ENCODE measurements around the gene CHD5. TPM values are rescaled to one million over a fixed set of nuclear protein-coding genes. Genes with fewer than 3 reads are reported as not detected.

Gene CHD5
- polyA plus RNA-seq, 1 donor, result 2.6 TPM

GRCh38 chr1:6200188-6200809 lies 20.2 kb upstream of the CHD5 start:
- DNase-seq, result no peak
- peaks cover 16% of the 10 kb centered on the region for H3K4me1 ChIP-seq (ENCODE audit: control insufficient read depth, insufficient read depth, low read length)

GRCh38 chr1:6199298-6200187 lies 19.4 kb upstream of the CHD5 start, which contains the start of gene RPL22:
TSS of gene RPL22 (minus strand) at chr1:6199595. CDS start at chr1:6199573, 22 bp downstream.
- DNase-seq, result peak; percentile 99
- Histone ChIP-seq H3K9me3 (ENCODE audit: control insufficient read depth, low read depth, low read length) (no peaks in the 10 kb centered on the region), H3K36me3 (ENCODE audit: control insufficient read depth, insufficient read depth, low read length) (peaks cover 23% of the 10 kb centered on the region), H3K4me1 (ENCODE audit: control insufficient read depth, insufficient read depth, low read length) (peaks cover 10% of the 10 kb centered on the region), H3K4me3 (ENCODE audit: low read length) (peak within 1 kb of the TSS; percentile 97), H3K27me3 (ENCODE audit: control insufficient read depth, insufficient read depth, low read length) (no peaks in the 10 kb centered on the region), H3K27ac (ENCODE audit: low read length) (peak within 1 kb of the TSS; percentile 60)
- WGBS (ENCODE audit: insufficient coverage, low lambda C conversion rate), result 0% methylated on average over 1 of the region's 53 CpGs

More at GRCh38 chr1:6200188-6200809, 20.2 kb upstream of the CHD5 start:
- peak overlapping the region; percentile 47 for H3K27ac ChIP-seq (ENCODE audit: low read length)
- no peaks in the 10 kb centered on the region for H3K27me3 ChIP-seq (ENCODE audit: control insufficient read depth, insufficient read depth, low read length)
- no CpG with 5 or more reads among the region's 10 CpGs for WGBS (ENCODE audit: insufficient coverage, low lambda C conversion rate)
- H3K9me3 ChIP-seq (ENCODE audit: control insufficient read depth, low read depth, low read length), result no peaks in the 10 kb centered on the region
- peak overlapping the region; percentile 97 for H3K4me3 ChIP-seq (ENCODE audit: low read length)
- peaks cover 18% of the 10 kb centered on the region for H3K36me3 ChIP-seq (ENCODE audit: control insufficient read depth, insufficient read depth, low read length)

GRCh38 chr1:6198646-6199297 lies 18.7 kb upstream of the CHD5 start:
- peak overlapping the region; percentile 60 for H3K27ac ChIP-seq (ENCODE audit: low read length)
- no peaks in the 10 kb centered on the region for H3K9me3 ChIP-seq (ENCODE audit: control insufficient read depth, low read depth, low read length)
- no peak for DNase-seq
- peaks cover 10% of the 10 kb centered on the region for H3K4me1 ChIP-seq (ENCODE audit: control insufficient read depth, insufficient read depth, low read length)
- peak overlapping the region; percentile 97 for H3K4me3 ChIP-seq (ENCODE audit: low read length)
- WGBS (ENCODE audit: insufficient coverage, low lambda C conversion rate), result no CpG with 5 or more reads among the region's 31 CpGs
- H3K36me3 ChIP-seq (ENCODE audit: control insufficient read depth, insufficient read depth, low read length), result peaks cover 31% of the 10 kb centered on the region
- H3K27me3 ChIP-seq (ENCODE audit: control insufficient read depth, insufficient read depth, low read length), result no peaks in the 10 kb centered on the region

GRCh38 chr1:6197746-6198427 lies 17.8 kb upstream of the CHD5 start:
- Histone ChIP-seq H3K9me3 (ENCODE audit: control insufficient read depth, low read depth, low read length) (no peaks in the 10 kb centered on the region), H3K27me3 (ENCODE audit: control insufficient read depth, insufficient read depth, low read length) (no peaks in the 10 kb centered on the region), H3K4me3 (ENCODE audit: low read length) (peak overlapping the region; percentile 97), H3K36me3 (ENCODE audit: control insufficient read depth, insufficient read depth, low read length) (peaks cover 38% of the 10 kb centered on the region), H3K27ac (ENCODE audit: low read length) (no peak overlapping the region), H3K4me1 (ENCODE audit: control insufficient read depth, insufficient read depth, low read length) (peaks cover 10% of the 10 kb centered on the region)
- no peak for DNase-seq
- WGBS (ENCODE audit: insufficient coverage, low lambda C conversion rate), result 60% methylated on average over 2 of the region's 6 CpGs

- Histone ChIP-seq H3K27me3 (ENCODE audit: control insufficient read depth, insufficient read depth, low read length) (no peaks in the 10 kb centered on the region), H3K4me1 (ENCODE audit: control insufficient read depth, insufficient read depth, low read length) (no peaks in the 10 kb centered on the region), H3K9me3 (ENCODE audit: control insufficient read depth, low read depth, low read length) (no peaks in the 10 kb centered on the region), H3K27ac (ENCODE audit: low read length) (no peak overlapping the region), H3K36me3 (ENCODE audit: control insufficient read depth, insufficient read depth, low read length) (peaks cover 72% of the 10 kb centered on the region), H3K4me3 (ENCODE audit: low read length) (no peak overlapping the region)
- no peak for DNase-seq
- no CpG with 5 or more reads among the region's 1 CpG for WGBS (ENCODE audit: insufficient coverage, low lambda C conversion rate)
Measured at GRCh38 chr1:6191968-6192367, 11.8 kb upstream of the CHD5 start.

GRCh38 chr1:6188466-6188865 lies 8.3 kb upstream of the CHD5 start:
- H3K4me3 ChIP-seq (ENCODE audit: low read length), result no peak overlapping the region
- no peak for DNase-seq
- no CpG with 5 or more reads among the region's 8 CpGs for WGBS (ENCODE audit: insufficient coverage, low lambda C conversion rate)
- no peaks in the 10 kb centered on the region for H3K9me3 ChIP-seq (ENCODE audit: control insufficient read depth, low read depth, low read length)
- H3K27ac ChIP-seq (ENCODE audit: low read length), result no peak overlapping the region
- H3K36me3 ChIP-seq (ENCODE audit: control insufficient read depth, insufficient read depth, low read length), result peaks cover 57% of the 10 kb centered on the region
- no peaks in the 10 kb centered on the region for H3K4me1 ChIP-seq (ENCODE audit: control insufficient read depth, insufficient read depth, low read length)
- no peaks in the 10 kb centered on the region for H3K27me3 ChIP-seq (ENCODE audit: control insufficient read depth, insufficient read depth, low read length)

GRCh38 chr1:6185635-6186382 lies 5.7 kb upstream of the CHD5 start:
- DNase-seq, result no peak
- H3K27ac ChIP-seq (ENCODE audit: low read length), result no peak overlapping the region
- no peaks in the 10 kb centered on the region for H3K9me3 ChIP-seq (ENCODE audit: control insufficient read depth, low read depth, low read length)
- whole genome bisulfite sequencing (ENCODE audit: insufficient coverage, low lambda C conversion rate), result no CpG with 5 or more reads among the region's 10 CpGs
- peaks cover 10% of the 10 kb centered on the region for H3K27me3 ChIP-seq (ENCODE audit: control insufficient read depth, insufficient read depth, low read length)
- peaks cover 42% of the 10 kb centered on the region for H3K36me3 ChIP-seq (ENCODE audit: control insufficient read depth, insufficient read depth, low read length)
- peaks cover 4% of the 10 kb centered on the region for H3K4me1 ChIP-seq (ENCODE audit: control insufficient read depth, insufficient read depth, low read length)
- no peak overlapping the region for H3K4me3 ChIP-seq (ENCODE audit: low read length)

- DNase-seq, result no peak
- Histone ChIP-seq H3K36me3 (ENCODE audit: control insufficient read depth, insufficient read depth, low read length) (peaks cover 36% of the 10 kb centered on the region), H3K27me3 (ENCODE audit: control insufficient read depth, insufficient read depth, low read length) (peaks cover 15% of the 10 kb centered on the region), H3K27ac (ENCODE audit: low read length) (no peak overlapping the region), H3K4me3 (ENCODE audit: low read length) (no peak overlapping the region), H3K9me3 (ENCODE audit: control insufficient read depth, low read depth, low read length) (no peaks in the 10 kb centered on the region), H3K4me1 (ENCODE audit: control insufficient read depth, insufficient read depth, low read length) (peaks cover 4% of the 10 kb centered on the region)
- WGBS (ENCODE audit: insufficient coverage, low lambda C conversion rate), result 94% methylated on average over 3 of the region's 3 CpGs
Measured at GRCh38 chr1:6185151-6185550, 5.0 kb upstream of the CHD5 start.

GRCh38 chr1:6184083-6184783 lies 4.1 kb upstream of the CHD5 start:
- H3K9me3 ChIP-seq (ENCODE audit: control insufficient read depth, low read depth, low read length), result no peaks in the 10 kb centered on the region
- no peak for DNase-seq
- no peak overlapping the region for H3K4me3 ChIP-seq (ENCODE audit: low read length)
- H3K27me3 ChIP-seq (ENCODE audit: control insufficient read depth, insufficient read depth, low read length), result peaks cover 18% of the 10 kb centered on the region
- no peak overlapping the region for H3K27ac ChIP-seq (ENCODE audit: low read length)
- H3K4me1 ChIP-seq (ENCODE audit: control insufficient read depth, insufficient read depth, low read length), result peaks cover 4% of the 10 kb centered on the region
- peaks cover 28% of the 10 kb centered on the region for H3K36me3 ChIP-seq (ENCODE audit: control insufficient read depth, insufficient read depth, low read length)
- 92% methylated on average over 2 of the region's 13 CpGs for WGBS (ENCODE audit: insufficient coverage, low lambda C conversion rate)

Data from large intestine (tissue), 3 donors.